Suprapubic skin (tissue), 3 donors: ENCODE data around the gene CREB3.

Source experiments
- CTCF ChIP-seq, 2 donors: fragments of 200-600 bp in 1 of 2; fragments of 450-650 bp in 1 of 2; sonication (generic) in 1 of 2; IDR thresholded peaks; one replicate each; pipeline ENCODE4 v1.5.1; 2016 to 2019; ENCODE audit warnings: antibody characterized with exemption in 2 of 2, mild to moderate bottlenecking in 1 of 2, moderate library complexity in 1 of 2
- POLR2A ChIP-seq, 2 donors: fragments of 450-650 bp; IDR thresholded peaks; one replicate each; pipeline ENCODE4 v1.6.1; 2017; ENCODE audit warnings: antibody characterized with exemption in 2 of 2, mild to moderate bottlenecking in 2 of 2, moderate library complexity in 2 of 2

GRCh38 chr9:35688558-35689541 lies 43.6 kb upstream of the CREB3 start:
- TF ChIP-seq CTCF (IDR thresholded peaks at IDR 0.05) (no peak), POLR2A (IDR thresholded peaks at IDR 0.05) (no peak)
